ENCODE data around the gene OR7C1. TPM values are rescaled to one million over a fixed set of nuclear protein-coding genes. Genes with fewer than 3 reads are reported as not detected.
A peak's percentile ranks its signal among the peaks of the same experiment; 100 is the strongest.
"Not testable (repeated sequence)": the region's sequence is repeated elsewhere in the genome, so short reads cannot be mapped to it uniquely, and the experiment has no call there.

The OR7C1 gene
- total and polyA plus RNA-seq, 2 donors from 2014 or later, result 0.19 TPM; not detected in 1

DNA sequence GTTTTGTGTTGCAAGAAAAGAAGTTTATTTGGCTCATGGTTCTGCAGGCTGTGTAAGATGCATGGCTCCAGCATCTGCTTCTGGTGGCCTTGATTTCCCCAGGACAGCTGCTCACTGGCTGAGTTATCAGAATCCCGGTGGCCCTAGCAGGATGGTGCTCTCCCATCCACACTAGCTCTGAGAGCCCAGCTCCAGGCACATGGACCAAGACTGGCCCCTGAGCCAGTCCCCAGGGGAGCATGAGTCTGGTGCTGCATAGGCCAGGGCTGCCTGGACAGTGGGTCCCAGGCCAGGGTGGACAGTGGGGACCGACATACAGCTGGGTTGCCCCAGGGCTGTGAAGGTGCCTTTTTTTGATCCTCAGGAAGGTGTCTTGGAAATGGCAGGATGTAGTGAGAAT lies 67.0 kb downstream of the OR7C1 start:
- Histone ChIP-seq H3K4me3 (ENCODE audit: low read length in 3 of 3) (no peak overlapping the region), H3K9me3 (ENCODE audit: control insufficient read depth in 2 of 3, insufficient read depth in 1 of 3, low read length in 3 of 3) (no peaks in the 10 kb centered on the region), H3K27me3 (ENCODE audit: control insufficient read depth, insufficient read depth, low read length) (no peaks in the 10 kb centered on the region), H3K9ac (ENCODE audit: low read length in 3 of 3) (no peak overlapping the region), H3K4me1 (ENCODE audit: control insufficient read depth in 2 of 3, insufficient read depth in 2 of 3, low read depth in 1 of 3, low read length in 3 of 3) (no peaks in the 10 kb centered on the region), H3K27ac (ENCODE audit: low read depth in 2 of 2, low read length in 2 of 2) (no peak overlapping the region), H3K36me3 (ENCODE audit: control insufficient read depth in 2 of 3, insufficient read depth in 3 of 3, low read length in 3 of 3) (no peaks in the 10 kb centered on the region)
- DNase-seq (peak in 1 of 5 donors; percentile 55), FAIRE-seq (no peak)
- TF ChIP-seq, protein P1, sequence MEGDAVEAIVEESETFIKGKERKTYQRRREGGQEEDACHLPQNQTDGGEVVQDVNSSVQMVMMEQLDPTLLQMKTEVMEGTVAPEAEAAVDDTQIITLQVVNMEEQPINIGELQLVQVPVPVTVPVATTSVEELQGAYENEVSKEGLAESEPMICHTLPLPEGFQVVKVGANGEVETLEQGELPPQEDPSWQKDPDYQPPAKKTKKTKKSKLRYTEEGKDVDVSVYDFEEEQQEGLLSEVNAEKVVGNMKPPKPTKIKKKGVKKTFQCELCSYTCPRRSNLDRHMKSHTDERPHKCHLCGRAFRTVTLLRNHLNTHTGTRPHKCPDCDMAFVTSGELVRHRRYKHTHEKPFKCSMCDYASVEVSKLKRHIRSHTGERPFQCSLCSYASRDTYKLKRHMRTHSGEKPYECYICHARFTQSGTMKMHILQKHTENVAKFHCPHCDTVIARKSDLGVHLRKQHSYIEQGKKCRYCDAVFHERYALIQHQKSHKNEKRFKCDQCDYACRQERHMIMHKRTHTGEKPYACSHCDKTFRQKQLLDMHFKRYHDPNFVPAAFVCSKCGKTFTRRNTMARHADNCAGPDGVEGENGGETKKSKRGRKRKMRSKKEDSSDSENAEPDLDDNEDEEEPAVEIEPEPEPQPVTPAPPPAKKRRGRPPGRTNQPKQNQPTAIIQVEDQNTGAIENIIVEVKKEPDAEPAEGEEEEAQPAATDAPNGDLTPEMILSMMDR (IDR thresholded peaks at IDR 0.05; ENCODE audit: borderline replicate concordance, extremely low read depth, insufficient read depth), result no peak
- intact Hi-C loops (cut with DNase I), result no loop called here

DNA sequence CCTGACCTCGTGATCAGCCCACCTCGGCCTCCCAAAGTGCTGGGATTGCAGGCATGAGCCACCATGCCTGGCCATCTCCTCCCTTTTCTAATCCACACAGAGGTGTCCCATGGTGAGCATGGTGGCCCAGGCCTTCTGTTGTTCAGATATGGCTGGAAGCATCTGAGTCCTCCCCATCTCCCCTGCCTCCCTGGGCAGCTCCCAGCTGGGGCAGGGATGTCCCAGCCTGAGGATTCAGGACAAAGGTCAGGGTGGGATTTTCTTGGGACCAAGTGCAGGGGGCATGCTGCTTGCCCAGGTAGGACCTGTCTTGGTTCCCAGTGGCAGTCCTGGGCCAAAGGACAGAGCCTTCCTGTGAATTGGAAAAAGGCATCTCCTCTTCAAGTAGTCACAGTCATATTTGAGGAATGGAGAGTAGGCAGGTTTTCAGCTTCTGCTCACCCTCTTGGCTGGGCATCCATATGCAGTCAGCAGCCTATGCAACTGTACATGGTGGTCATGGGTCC lies 67.5 kb downstream of the OR7C1 start:
- Histone ChIP-seq H3K9ac (ENCODE audit: low read length in 3 of 3) (no peak overlapping the region), H3K27ac (ENCODE audit: low read depth in 2 of 2, low read length in 2 of 2) (no peak overlapping the region), H3K27me3 (ENCODE audit: control insufficient read depth, insufficient read depth, low read length) (no peaks in the 10 kb centered on the region), H3K36me3 (ENCODE audit: control insufficient read depth in 2 of 3, insufficient read depth in 3 of 3, low read length in 3 of 3) (no peaks in the 10 kb centered on the region), H3K4me3 (ENCODE audit: low read length in 3 of 3) (no peak overlapping the region), H3K4me1 (ENCODE audit: control insufficient read depth in 2 of 3, insufficient read depth in 2 of 3, low read depth in 1 of 3, low read length in 3 of 3) (no peaks in the 10 kb centered on the region), H3K9me3 (ENCODE audit: control insufficient read depth in 2 of 3, insufficient read depth in 1 of 3, low read length in 3 of 3) (no peaks in the 10 kb centered on the region)
- intact Hi-C loops (cut with DNase I), result no loop called here
- DNase-seq (peak in 1 of 5 donors; percentile 37), FAIRE-seq (no peak)
- TF ChIP-seq, protein P1 (IDR thresholded peaks at IDR 0.05; ENCODE audit: borderline replicate concordance, extremely low read depth, insufficient read depth), result no peak

DNA sequence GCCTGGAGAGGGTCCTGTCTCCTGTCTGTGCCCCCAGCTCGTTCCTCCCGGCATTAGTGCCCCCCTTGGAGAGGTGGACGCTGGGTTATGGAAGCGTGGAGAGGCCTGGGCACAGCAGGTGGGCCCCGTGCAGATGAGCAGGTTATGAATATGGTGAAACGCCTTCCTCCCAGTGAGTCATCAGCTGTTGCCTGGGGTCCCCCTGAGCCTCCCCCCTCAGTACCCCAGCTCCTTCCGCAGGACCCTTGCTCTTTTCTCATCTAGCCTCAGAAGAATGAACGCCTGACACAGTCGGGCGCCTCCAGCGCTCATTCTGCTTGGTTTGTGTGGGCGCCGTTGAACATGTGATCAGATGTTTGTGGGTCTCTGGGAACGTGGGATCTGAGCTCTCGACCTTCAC lies 69.1 kb downstream of the OR7C1 start:
- FAIRE-seq; H3K36me3 ChIP-seq (ENCODE audit: control insufficient read depth in 2 of 3, insufficient read depth in 3 of 3, low read length in 3 of 3); H3K9ac ChIP-seq (ENCODE audit: low read length in 3 of 3); H3K27ac ChIP-seq (ENCODE audit: low read depth in 2 of 2, low read length in 2 of 2); intact Hi-C loops (cut with DNase I); H3K9me3 ChIP-seq (ENCODE audit: control insufficient read depth in 2 of 3, insufficient read depth in 1 of 3, low read length in 3 of 3); H3K27me3 ChIP-seq (ENCODE audit: control insufficient read depth, insufficient read depth, low read length); H3K4me1 ChIP-seq (ENCODE audit: control insufficient read depth in 2 of 3, insufficient read depth in 2 of 3, low read depth in 1 of 3, low read length in 3 of 3); H3K4me3 ChIP-seq (ENCODE audit: low read length in 3 of 3): not testable (repeated sequence)
- peak in 1 of 5 donors; percentile 20 for DNase-seq

DNA sequence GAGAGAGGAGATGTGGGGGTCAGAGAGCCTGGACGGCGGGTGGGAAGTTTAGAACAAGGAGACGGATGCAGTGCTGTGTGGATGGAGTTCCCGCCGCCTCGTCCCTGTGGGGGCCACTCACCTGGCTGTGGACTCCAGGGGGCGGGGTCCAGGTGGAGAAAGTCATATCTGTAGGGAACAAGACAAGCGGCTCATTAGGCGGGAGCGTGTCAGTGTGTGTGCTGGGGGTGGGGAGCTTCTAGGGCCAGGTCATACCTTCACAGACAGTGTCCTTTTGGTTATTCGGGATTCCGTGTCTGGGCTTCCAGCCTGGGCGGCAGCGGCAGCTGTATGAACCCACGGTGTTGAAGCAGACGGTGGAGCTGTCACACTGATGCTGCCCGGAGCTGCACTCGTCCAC lies 69.6 kb downstream of the OR7C1 start:
- H3K4me1 ChIP-seq (ENCODE audit: control insufficient read depth in 2 of 3, insufficient read depth in 2 of 3, low read depth in 1 of 3, low read length in 3 of 3); H3K4me3 ChIP-seq (ENCODE audit: low read length in 3 of 3); H3K27ac ChIP-seq (ENCODE audit: low read depth in 2 of 2, low read length in 2 of 2); DNase-seq; intact Hi-C loops (cut with DNase I); FAIRE-seq; H3K9me3 ChIP-seq (ENCODE audit: control insufficient read depth in 2 of 3, insufficient read depth in 1 of 3, low read length in 3 of 3); H3K36me3 ChIP-seq (ENCODE audit: control insufficient read depth in 2 of 3, insufficient read depth in 3 of 3, low read length in 3 of 3); H3K9ac ChIP-seq (ENCODE audit: low read length in 3 of 3); H3K27me3 ChIP-seq (ENCODE audit: control insufficient read depth, insufficient read depth, low read length): not testable (repeated sequence)

Data from kidney (tissue), 14 donors.